ENCODE data around the gene BPHL.
"Not testable (repeated sequence)": the region's sequence is repeated elsewhere in the genome, so short reads cannot be mapped to it uniquely, and the experiment has no call there.

BPHL gene

DNA sequence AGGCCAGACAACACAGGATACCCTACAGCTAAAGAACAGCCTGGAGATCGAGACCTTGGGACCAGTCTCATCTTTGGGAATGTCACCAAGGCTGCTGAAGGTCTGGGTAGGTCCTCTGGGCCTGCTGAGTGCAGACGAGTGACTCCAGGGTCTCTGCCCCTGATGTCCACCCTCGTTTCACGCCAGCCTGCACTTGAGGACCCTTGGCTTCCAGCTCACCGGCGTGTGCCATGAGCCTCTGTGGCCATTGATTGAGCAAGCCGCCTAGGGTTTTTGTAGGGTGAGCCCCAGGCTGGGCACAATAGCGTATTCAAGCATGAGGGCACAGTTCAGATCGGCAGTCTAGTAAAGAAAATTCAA is 4.3 kb downstream of the BPHL start:
- no peak for DNase-seq (ENCODE audit: low read depth)

DNA sequence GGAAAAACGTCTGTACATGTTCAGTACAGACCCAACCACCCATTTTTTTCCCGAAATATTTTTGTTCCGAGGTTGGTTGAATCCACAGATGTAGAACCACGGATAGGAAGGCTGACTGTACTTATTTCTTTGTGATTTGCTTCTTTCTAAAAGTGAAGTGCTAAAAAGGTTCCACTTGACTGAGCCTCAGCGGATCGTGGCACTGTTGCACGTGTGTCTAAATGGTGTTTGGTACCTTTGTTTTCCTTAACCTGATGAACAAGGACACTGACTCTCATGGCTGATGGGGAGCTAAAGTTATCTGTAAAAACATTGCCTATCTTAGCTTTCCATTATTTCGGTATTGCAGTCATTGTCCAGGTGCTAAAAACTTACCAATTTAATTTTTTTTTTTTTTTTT is 6.2 kb downstream of the BPHL start:
- DNase-seq (ENCODE audit: low read depth): no peak

DNA sequence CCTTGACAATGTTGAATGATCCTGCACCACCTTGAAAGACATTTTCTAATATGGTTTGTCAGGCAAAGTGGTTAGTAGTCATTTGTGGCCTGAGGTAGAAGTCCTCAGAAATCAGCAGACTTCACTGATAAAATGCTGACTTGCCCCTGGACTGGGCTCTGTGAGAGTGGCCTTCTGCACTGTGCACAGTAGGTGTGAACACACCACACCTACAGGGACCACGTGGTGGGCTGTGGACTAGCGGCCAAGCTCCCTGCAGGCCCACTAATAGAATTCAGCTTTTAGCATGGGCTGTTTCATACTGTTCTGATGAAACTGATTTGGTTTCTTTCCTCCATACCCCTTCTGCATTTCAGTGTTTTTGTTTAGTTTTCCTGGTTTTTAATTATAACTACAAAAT is 7.3 kb downstream of the BPHL start:
- DNase-seq (ENCODE audit: low read depth): no peak

DNA sequence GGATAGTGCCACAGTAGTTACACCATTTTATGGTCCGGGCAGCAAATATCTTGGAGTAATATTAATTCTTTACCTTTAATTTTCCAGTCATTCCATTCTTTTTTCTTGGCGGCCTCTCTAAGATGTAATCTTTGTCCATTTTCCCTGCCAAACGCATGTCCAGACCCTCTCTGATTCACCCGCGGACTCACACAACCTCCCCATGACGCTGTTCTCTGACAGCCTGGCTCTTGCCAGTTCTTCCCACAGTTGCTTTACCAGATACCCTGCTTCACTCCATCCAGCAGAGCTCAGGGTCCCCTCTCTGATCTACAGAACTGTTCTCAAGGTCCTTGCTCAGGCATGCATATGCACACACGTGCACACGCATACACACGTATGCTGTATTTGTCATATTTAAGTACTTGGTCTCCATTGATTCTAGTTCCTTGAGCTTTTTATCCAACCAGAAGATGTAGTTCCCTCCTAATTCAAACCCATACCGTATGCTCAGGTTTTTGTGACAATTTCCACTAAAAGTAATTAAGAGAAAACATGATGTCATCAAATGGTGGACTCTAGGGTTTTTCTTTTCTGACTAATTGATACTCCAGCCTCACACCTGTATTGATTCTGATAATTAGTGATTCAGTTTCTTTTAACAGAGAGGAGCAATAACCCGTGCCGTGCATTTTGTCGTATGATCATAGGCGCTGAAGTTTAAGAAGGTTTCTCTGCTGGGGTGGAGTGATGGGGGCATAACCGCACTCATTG is 10.0 kb downstream of the BPHL start:
- DNase-seq (ENCODE audit: low read depth): no peak

DNA sequence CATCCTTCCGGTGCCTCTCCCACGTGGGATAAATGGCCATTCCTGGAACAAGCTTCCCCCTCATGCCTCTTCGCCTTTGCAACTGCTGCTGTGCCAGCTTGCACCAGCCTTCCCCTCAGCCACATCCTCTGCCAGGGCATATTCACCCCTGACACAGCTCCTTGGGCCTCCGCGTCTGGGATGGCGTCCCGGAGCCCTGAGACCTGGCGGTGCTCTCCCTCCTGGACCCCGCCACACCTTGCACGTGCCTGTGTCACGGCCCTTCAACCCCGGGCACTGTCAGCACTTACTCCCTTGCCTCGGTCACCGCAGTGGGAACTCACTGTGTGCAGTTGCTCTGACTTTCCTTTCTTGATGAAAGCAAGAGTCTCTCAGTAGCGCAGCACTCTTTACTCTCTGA is 13.2 kb downstream of the BPHL start:
- DNase-seq (ENCODE audit: low read depth): no peak

DNA sequence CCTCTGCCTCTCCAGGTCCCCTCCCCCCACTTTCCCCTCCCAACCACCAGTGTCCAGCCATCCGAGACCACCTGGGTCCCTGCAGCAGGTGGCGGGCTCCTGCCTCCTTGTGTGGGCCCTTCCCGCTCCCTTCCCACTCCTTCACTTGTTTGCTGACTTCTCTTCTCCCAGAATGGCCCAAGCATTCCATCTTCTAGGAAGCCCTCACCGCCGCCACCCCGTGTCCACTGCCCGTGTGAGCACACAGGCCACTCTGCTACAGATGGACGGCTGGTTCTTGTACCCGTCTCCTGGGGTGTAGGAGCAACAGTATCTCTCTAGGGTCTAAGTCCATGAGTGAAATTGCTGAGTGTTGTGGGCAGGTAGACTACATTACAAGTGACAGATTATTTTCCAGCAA is 15.0 kb downstream of the BPHL start:
- DNase-seq (ENCODE audit: low read depth): no peak

DNA sequence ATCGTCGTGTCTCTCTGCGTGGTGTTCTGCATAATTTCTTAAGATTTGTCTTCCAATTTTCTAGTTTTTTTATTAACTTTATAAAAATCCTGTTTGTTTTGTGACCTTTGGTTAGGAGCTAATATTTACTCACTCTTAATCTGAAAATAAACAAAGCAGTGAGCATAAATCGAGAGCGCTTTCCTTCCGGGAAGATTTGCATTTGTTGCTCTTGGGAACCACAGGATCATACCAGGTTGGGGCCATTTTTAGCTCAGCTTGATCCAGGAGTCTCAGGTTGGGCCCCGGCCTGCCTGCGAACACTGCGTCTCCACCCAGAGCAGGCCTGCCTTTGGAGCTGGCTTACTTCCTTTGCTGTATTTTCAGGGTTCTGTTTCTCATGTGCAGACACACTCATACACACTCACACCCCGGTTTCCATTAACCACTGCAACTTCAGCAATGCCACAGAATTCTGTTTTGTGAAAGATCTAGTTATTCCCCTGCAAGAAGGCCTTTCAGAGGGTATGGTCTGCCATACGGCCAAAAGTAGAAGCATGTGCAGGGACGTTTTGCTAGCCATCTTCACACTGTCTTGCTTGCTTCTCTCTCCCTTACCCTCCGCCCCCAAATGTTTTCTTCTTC is 17.3 kb downstream of the BPHL start:
- no peak for DNase-seq (ENCODE audit: low read depth)

DNA sequence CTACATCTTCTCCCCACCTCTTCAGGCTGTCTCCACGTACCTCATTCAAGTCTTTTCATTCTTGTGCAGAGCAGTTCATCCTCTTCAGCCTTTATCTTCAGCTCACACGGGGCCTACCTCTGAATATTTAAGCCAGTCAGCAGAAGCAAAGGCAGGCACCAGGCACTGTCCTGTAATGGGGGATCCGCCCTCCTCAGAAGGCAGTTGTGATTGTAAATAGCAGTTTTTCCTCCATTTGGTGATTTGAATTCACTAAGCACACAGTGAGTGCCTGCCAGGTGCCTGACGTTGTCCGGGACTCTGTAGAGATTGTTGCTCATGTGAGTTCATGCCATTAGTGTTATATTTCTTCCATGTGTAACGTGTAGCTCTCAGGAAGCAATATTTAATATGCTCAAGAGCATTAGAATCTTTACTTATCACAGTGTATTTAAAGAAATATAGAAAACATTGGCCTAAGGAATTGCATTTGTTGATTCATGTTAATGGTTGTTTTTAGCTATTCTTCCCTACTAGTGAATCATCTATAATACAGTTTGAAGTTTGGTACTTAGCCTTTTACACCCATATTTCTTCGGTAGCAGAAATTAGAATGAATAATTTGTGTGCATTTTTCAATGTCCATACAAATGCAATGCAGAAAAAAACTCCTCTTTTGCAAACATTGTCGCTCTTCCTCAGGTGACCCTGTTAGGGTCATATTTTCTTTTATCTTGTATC is 17.9 kb downstream of the BPHL start:
- DNase-seq (ENCODE audit: low read depth): no peak

DNA sequence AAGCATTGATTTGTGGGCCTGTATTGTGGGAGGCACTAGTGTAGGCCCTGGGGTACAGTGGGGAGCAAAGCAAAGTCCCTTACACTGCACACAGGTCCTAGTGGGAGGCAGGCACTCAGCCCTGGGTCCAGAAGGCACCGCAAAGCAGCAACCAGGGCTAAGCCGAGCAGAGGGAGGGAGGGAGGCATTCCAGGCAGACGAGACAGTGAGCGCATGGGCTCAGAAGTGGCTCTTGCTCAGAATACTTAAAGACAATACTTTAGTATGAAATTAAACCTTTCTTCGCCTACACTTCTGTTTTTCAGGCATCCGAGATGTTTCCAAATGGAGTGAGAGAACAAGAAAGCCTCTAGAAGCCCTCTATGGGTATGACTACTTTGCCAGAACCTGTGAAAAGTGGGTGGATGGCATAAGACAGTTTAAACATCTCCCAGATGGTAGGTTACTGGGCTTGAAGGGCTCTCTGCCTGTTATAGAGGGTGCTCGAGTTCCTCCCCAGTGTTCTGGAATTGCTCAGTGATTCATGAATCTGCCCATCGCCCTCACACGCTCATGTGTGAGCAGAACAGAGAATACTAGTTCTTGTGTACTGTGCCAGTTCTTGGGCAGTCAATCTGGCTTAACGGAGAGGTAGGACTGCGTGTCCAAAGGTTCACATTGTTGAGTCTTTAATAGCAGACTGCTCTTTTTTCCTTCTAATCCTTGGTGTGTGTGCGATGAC is 18.7 kb downstream of the BPHL start:
- no peak for DNase-seq (ENCODE audit: low read depth)

DNA sequence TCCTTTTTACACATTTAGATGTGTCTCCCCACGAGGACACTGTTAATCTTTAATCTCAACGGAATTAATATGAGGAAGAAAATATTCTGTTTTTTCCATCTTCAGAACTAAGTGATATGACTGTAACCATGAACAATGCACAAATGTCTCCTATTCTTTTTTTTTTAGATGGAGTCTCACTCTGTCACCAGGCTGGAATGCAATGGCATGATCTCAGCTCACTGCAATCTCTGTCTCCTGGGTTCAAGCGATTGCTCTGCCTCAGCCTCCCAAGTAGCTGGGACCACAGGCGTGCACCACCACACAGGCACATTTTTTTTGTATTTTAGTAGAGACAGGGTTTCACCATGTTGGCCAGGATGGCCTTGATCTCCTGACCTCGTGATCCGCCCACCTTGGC is 19.4 kb downstream of the BPHL start:
- DNase-seq (ENCODE audit: low read depth): not testable (repeated sequence)

DNA sequence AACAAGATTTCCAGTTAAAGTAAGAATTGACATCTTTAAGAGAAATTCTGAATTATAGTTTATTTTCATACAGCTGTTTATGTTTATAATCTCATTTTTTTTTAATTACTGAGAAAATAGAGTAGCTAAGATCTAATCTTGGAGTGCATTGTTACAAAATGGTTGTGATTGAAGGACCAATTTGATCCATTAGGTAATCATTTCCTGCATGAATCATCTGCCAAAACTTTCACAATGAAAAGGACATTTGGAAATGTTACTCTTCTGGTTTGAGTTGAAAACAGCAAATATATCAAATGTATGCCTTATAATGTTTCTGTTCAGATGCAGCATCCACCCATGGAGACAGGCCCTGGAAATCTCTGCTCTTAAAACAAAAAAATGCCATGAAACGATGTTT is 19.8 kb downstream of the BPHL start:
- DNase-seq (ENCODE audit: low read depth): no peak

DNA sequence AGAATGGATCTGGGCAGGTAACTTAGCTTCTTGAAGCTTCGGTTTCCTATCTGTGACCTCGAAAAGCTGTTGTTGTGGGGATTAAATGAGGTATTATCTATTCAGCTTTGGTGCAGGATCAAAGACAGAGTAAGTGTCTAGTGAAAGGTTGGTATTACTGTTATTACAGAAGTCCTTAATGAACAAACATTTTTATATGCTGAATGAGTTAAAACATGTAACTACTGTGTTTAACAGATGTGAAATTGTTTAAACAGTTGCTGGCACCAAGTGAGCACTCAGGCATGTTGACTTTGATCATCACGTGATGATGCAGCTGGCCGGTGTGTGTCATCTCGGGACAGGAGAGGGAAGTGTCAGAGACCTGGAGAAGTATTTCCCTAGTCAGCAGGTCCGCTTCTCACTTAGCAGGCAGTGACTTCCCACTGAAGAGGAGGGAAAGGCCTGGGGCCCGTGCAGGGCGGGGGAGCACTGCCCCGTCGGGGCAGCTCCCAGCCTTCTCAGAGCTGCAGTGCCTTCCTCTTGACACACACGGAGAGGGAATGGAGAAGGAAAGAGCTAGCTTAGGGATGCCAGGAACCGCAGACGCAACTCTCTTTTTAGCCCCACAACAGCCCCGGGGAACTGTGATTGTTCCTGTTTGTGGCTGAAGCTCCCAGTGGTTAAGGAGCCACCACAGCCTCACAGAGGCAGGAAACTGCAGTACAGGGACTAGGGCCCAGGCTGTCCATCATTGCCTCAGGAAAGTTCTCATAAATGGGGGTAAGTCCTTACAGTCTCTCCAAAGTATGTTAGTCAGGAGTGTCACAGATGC is 20.8 kb downstream of the BPHL start:
- DNase-seq (ENCODE audit: low read depth): no peak

DNA sequence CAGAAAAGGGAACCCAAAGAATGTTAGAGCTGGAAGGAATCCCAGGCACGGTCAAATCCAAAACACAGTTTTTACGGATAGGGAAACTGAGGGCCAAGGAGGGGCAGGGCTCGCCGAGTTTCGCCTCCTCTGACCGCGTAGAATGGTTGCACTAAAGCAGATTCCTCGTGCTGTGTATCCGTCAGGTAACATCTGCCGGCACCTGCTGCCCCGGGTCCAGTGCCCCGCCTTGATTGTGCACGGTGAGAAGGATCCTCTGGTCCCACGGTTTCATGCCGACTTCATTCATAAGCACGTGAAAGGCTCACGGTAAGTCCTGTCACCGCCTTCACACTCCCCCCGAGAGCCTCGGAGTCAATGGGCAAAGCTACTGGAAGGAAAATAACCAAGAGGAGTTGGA is 21.7 kb downstream of the BPHL start:
- no peak for DNase-seq (ENCODE audit: low read depth)

DNA sequence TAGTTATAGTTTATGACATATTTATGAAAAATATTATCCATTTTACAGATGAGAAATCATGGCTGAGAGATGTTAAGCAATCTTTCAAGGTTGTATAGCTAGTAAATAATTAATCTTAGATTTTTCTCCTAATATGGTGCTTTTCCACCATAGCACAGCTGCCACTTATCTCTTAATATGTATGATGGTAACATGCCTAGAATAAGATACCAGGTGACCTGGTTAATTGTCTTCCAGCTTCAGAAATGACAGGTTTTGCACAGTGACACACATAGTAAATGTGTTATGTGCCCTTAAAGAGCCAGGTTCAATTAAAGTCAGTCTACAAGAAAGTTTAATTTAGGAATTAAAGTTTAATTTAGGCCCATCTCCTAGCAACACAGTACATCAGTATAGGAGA is 24.0 kb downstream of the BPHL start:
- DNase-seq (ENCODE audit: low read depth): no peak

DNA sequence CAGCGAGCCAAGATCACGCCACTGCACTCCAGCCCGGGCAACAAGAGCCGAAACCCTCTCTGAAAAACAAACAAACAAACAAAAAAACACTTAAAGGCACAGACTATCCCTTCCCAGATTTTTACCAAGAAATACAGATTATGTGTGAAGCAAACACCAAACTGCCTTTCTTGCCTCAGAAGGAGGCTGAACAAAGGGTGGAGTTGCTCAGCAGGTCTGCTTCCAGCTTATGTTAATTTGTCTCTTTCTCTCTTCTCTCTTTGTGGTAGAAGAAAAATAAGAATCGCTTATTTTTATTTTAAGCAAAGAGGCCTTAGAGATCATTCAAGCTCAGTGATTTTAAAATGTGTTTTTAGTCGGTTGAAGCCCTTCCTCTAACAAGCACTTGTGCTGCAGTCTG is 24.6 kb downstream of the BPHL start:
- DNase-seq (ENCODE audit: low read depth): no peak

DNA sequence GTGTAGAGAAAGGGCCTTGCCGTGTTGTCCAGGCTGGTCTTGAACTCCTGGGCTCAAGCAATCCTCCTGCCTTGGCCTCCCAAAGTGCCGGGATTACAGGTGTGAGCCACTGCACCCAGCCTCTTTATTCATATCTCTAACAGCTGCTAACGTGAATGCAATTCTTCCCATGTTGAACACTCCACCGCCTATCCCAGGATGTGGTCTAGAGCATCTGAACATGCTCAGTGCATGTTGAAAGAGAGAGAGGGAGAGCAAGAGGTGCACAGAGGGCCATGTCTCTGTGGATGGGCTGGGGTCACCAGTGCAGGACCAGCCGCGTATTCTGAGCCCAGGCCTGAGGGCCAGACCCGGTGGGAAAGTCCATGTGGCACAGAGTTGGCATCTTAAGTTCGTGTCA is 26.1 kb downstream of the BPHL start:
- no peak for DNase-seq (ENCODE audit: low read depth)

DNA sequence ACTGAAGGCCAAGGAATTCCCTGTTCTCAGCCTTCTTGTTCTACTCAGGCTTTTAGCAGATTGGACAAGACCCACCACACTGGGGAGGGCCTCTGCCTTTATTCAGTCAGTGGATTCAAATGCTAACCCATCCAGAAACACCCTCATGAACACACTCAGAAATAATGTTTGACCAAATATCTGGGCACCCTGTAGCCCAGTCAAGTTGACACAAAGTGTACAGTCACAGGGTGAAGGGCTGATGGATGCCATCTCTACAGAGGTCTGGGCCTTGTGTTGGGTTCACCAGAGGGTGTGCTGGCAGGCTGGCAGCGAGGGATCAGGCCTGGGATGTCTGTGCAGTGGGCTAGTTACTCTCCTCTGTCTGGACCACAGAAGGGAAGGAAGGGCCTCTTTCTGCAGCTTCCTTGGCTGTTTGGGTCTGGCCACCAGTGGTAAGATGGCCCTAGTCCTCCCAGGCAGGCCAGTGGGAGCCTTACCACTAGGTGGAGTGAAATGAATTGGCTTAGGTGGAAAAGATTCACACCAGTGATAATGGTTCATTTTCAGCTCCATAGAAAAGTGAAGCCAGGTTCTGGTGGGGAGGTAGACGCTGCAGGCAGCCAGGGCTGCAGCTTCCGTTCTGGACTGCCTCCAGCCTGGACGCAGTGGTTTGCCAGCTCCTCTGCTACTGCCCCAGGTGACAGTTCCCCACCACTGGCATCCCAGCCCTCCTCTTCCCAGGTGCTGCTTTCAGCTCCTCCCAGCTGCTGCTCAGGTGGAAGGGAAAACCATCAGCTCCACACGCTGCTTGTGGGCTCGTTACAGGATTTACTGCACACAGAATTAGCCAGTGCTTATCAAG is 29.6 kb downstream of the BPHL start:
- no peak for DNase-seq (ENCODE audit: low read depth)

DNA sequence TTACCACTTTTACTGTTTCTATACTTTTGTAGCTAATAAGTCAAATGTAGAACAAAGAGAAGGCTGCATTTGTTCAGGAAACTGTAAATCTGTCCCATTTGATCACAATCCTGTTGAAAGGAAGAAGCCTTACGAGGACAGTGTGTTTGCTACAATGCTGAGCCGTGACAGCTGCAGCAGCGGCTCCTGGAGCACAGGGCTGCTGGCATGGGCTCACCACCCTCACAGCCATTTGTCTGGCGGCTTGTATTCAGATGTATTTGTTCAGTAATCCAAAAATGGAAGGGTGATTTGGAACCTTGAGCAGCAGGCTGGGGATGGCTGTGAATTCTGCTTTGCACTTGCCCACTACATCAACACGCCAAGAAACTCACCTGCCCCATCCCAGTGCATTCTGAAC is 33.2 kb downstream of the BPHL start:
- no peak for DNase-seq (ENCODE audit: low read depth)

DNA sequence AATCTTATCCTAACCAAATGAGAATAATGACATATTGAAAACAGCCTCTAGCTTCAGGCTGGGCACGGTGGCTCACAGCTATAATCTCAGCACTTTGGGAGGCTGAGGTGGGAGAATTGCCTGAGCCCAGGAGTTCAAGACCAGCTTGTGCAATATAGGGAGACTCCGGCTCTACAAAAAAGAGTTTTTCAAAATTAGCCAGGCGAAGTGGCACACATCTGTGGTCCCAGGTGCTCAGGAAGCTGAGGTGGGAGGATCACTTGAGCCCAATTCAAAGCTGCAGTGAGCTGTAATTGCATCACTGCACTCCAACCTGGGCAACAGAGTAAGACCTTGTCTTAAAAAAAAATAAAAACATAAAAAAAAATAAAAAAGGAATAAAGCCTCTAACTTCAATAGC is 34.2 kb downstream of the BPHL start:
- no peak for DNase-seq (ENCODE audit: low read depth)

DNA sequence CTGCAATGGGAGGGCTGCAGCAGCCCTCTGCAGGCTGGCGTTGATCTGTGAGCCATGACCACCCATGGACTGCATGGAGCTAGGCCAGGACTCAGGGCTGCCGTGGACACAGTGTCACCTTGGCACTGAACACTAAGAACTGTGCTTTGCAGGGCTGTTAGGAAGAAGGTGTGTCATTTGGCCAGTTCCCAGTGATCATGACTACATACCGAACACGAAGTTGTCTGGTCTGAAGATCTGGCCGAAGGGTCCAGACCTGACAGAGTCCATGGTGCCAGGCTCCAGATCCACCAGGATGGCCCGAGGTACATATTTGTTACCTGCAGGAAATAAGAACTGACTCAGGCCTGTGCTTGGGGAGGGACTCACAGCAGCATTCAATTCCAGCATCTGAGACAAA is 36.9 kb downstream of the BPHL start:
- not testable (repeated sequence) for DNase-seq (ENCODE audit: low read depth)
